ENCODE results near the gene SAMD14. TPM values are rescaled to one million over a fixed set of nuclear protein-coding genes. Genes with fewer than 3 reads are reported as not detected.

Gene SAMD14
- total and polyA plus RNA-seq, 2 donors (not counting 1 experiment from before 2014, with no cell fraction given): 0.13 to 0.89 TPM

- Mint-ChIP-seq H3K4me3 (no peak overlapping the region), H3K9me3 (ENCODE audit: insufficient read depth) (no peaks in the 10 kb centered on the region), H3K4me1 (peaks cover 27% of the 10 kb centered on the region), H3K27ac (no peak overlapping the region), H3K27me3 (peaks cover 4% of the 10 kb centered on the region)
- Histone ChIP-seq H3K27me3 (replicated peaks in 1 of 4; ENCODE audit: control extremely low read depth in 1 of 4, control insufficient read depth in 3 of 4, insufficient read depth in 4 of 4, low read length in 3 of 4) (peaks cover 0 to 7% (median 1%) of the 10 kb centered on the region in 4 experiments), H3K9ac (ENCODE audit: low read length) (no peak overlapping the region), H3K4me2 (replicated peaks; ENCODE audit: low read depth, low read length, poor library complexity, severe bottlenecking) (no peak overlapping the region), H3K4me1 (ENCODE audit: control insufficient read depth in 2 of 2, insufficient read depth in 2 of 2, low read length in 2 of 2) (peaks cover 9 to 19% of the 10 kb centered on the region in 2 donors), H4K20me1 (ENCODE audit: control insufficient read depth, insufficient read depth, low read length, poor library complexity, severe bottlenecking) (peaks cover 68% of the 10 kb centered on the region), H3K4me3 (ENCODE audit: control extremely low read depth in 1 of 5, extremely low read depth in 1 of 5, insufficient read depth in 1 of 5, low read depth in 2 of 5, low read length in 4 of 5) (no peak overlapping the region), H2AFZ (ENCODE audit: insufficient read depth, low read depth, low read length, poor library complexity, severe bottlenecking) (no peak overlapping the region), H3K36me3 (replicated peaks in 1 of 2; ENCODE audit: control extremely low read depth in 1 of 2, control insufficient read depth in 1 of 2, extremely low read depth in 1 of 2, insufficient read depth in 2 of 2, low read length in 1 of 2) (peaks cover 8 to 62% of the 10 kb centered on the region in 2 experiments), H3K9me3 (ENCODE audit: control extremely low read depth in 1 of 3, control insufficient read depth in 2 of 3, insufficient read depth in 1 of 3, low read length in 2 of 3) (no peaks in the 10 kb centered on the region), H3K27ac (ENCODE audit: low read length in 2 of 2) (no peak overlapping the region), H3K79me2 (ENCODE audit: control insufficient read depth, insufficient read depth, low read length) (peaks cover 12% of the 10 kb centered on the region)
- ATAC-seq (ENCODE audit: low read depth): no peak
- no peak for TF ChIP-seq CTCF (IDR thresholded peaks at IDR 0.05)
- TF ChIP-seq EZH2 (IDR thresholded peaks at IDR 0.05; ENCODE audit: borderline replicate concordance, insufficient read depth, low read depth, low read length, poor library complexity, severe bottlenecking): no peak
- no peak for DNase-seq
- POLR2A ChIA-PET: no interaction called here
- 93% methylated on average over 13 of the region's 16 CpGs for WGBS (ENCODE audit: insufficient coverage)
- CTCF ChIA-PET: interaction anchor here (1.0 to 1.2 kb wide), 2 partner anchors 15 to 27 kb away, joined by 3 read pairs; no protein-coding TSS in a partner anchor
- intact Hi-C loops (cut with micrococcal nuclease): no loop called here
Observed at GRCh38 chr17:50134206-50135110, 4.5 kb upstream of the SAMD14 start.

GRCh38 chr17:50133769-50134099 is 3.8 kb upstream of the SAMD14 start:
- Histone ChIP-seq H3K9me3 (ENCODE audit: control extremely low read depth in 1 of 3, control insufficient read depth in 2 of 3, insufficient read depth in 1 of 3, low read length in 2 of 3) (no peaks in the 10 kb centered on the region), H3K4me1 (ENCODE audit: control insufficient read depth in 2 of 2, insufficient read depth in 2 of 2, low read length in 2 of 2) (peaks cover 16 to 23% of the 10 kb centered on the region in 2 donors), H3K4me2 (replicated peaks; ENCODE audit: low read depth, low read length, poor library complexity, severe bottlenecking) (no peak overlapping the region), H3K9ac (ENCODE audit: low read length) (no peak overlapping the region), H2AFZ (ENCODE audit: insufficient read depth, low read depth, low read length, poor library complexity, severe bottlenecking) (no peak overlapping the region), H4K20me1 (ENCODE audit: control insufficient read depth, insufficient read depth, low read length, poor library complexity, severe bottlenecking) (peaks cover 64% of the 10 kb centered on the region), H3K79me2 (ENCODE audit: control insufficient read depth, insufficient read depth, low read length) (peaks cover 11% of the 10 kb centered on the region), H3K27ac (ENCODE audit: low read length in 2 of 2) (no peak overlapping the region), H3K36me3 (replicated peaks in 1 of 2; ENCODE audit: control extremely low read depth in 1 of 2, control insufficient read depth in 1 of 2, extremely low read depth in 1 of 2, insufficient read depth in 2 of 2, low read length in 1 of 2) (peaks cover 8 to 55% of the 10 kb centered on the region in 2 experiments), H3K4me3 (ENCODE audit: control extremely low read depth in 1 of 5, extremely low read depth in 1 of 5, insufficient read depth in 1 of 5, low read depth in 2 of 5, low read length in 4 of 5) (no peak overlapping the region), H3K27me3 (replicated peaks in 1 of 4; ENCODE audit: control extremely low read depth in 1 of 4, control insufficient read depth in 3 of 4, insufficient read depth in 4 of 4, low read length in 3 of 4) (peaks cover 0 to 14% (median 5%) of the 10 kb centered on the region in 4 experiments)
- H3K9me3 Mint-ChIP-seq (ENCODE audit: insufficient read depth): no peaks in the 10 kb centered on the region
- ChIA-PET CTCF (no interaction called here), POLR2A (no interaction called here)
- TF ChIP-seq CTCF (IDR thresholded peaks at IDR 0.05) (no peak), EZH2 (IDR thresholded peaks at IDR 0.05; ENCODE audit: borderline replicate concordance, insufficient read depth, low read depth, low read length, poor library complexity, severe bottlenecking) (no peak)
- H3K4me3 Mint-ChIP-seq: no peak overlapping the region
- ATAC-seq (ENCODE audit: low read depth) (no peak), DNase-seq (no peak)
- intact Hi-C loops (cut with micrococcal nuclease): no loop called here
- H3K27me3 Mint-ChIP-seq: peaks cover 6% of the 10 kb centered on the region
- H3K27ac Mint-ChIP-seq: no peak overlapping the region
- peaks cover 31% of the 10 kb centered on the region for H3K4me1 Mint-ChIP-seq
- 87% methylated on average over 10 of the region's 16 CpGs for WGBS (ENCODE audit: insufficient coverage)
